Esophagus squamous epithelium (tissue), 4 donors: ENCODE results near the gene NRF1.

ENCODE experiments used
- CTCF ChIP-seq, 6 experiments: fragments of 450-650 bp in 4 of 6; fragments of 200-600 bp in 2 of 6; sonication (generic) in 2 of 6; IDR thresholded peaks; one replicate each; pipeline ENCODE4 v1.5.1; 2016 to 2019; ENCODE audit warnings: antibody characterized with exemption in 6 of 6, mild to moderate bottlenecking in 4 of 6, moderate library complexity in 4 of 6
- POLR2A ChIP-seq, 4 donors: fragments of 450-650 bp; IDR thresholded peaks; one replicate each; pipeline ENCODE4 v1.6.1; 2017; ENCODE audit warnings: antibody characterized with exemption in 4 of 4, mild to moderate bottlenecking in 4 of 4, moderate library complexity in 3 of 4

DNA sequence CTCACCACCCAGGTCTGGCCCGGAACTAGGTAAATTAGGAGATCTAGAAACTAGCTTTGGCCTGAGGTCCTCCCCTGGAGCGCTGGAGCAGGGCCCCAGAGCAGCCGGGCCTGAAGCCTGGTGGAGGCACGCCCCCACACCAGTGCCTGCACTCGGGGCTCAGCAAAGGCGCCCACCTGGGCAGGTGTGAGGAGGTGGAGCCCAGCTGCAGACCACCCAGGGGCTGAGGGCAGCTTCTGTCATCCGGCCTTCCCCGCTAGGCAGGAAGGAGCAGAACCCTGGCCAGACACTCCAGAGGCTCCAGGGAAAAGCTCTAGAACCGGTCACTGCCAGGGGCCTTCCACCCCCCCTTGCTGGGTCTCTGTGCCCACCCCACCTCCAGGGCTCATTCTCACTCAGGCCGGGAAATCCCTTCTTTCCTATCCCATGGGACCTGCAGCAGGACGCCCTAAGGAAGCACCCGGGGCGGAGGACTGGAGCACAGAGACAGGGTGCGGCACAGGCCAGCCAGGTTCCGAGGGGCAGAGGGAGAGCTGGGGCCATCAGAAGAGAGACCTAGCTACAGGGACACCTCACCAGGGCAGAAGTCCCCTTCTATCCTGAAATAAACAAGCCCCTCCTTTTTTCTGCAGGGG lies 161.2 kb downstream of the NRF1 start:
- TF ChIP-seq POLR2A (IDR thresholded peaks at IDR 0.05) (no peak), CTCF (IDR thresholded peaks at IDR 0.05) (no peak)
